H1 (cell line): Measurements from ENCODE around the gene CNRIP1. TPM values are rescaled to one million over a fixed set of nuclear protein-coding genes. Genes with fewer than 3 reads are reported as not detected.

ENCODE experiments used
- CTCF ChIA-PET: fragments of 300-600 bp; sonication (Branson Sonifier 250); formaldehyde crosslinking; loops from one replicate; lab custom pipeline; 2021; ENCODE audit not compliant: partially characterized antibody; lab: Charles Lee
- POLR2A ChIA-PET: fragments of 300-600 bp; sonication (Branson Sonifier 250); formaldehyde crosslinking; loops from one replicate; lab custom pipeline; 2021; ENCODE audit warnings: inconsistent platforms; ENCODE audit not compliant: partially characterized antibody; lab: Charles Lee
- DNase-seq, 2 experiments: peaks; one replicate each; pipeline versions ENCODE4 v3.0.0 to v3.0.0-alpha.2; 2010 to 2022; ENCODE audit warnings: low spot score in 2 of 2, low read depth in 1 of 2, mixed read lengths in 1 of 2
- FAIRE-seq: peaks from 2 replicates; lab custom pipeline; 2011; peaks lifted over from hg19 to GRCh38; lab: Jason Lieb, UNC
- H2AFZ ChIP-seq: 2 replicates; pipeline ENCODE4 v1.8.1; 2012; ENCODE audit warnings: low read length, inconsistent platforms
- H2AK5ac ChIP-seq: 2 replicates; pipeline ENCODE4 v1.6.1; 2013; ENCODE audit warnings: low read depth, low read length
- H2BK120ac ChIP-seq: replicated peaks from 2 replicates; pipeline ENCODE3; 2013; ENCODE audit warnings: low read depth, low read length, inconsistent platforms
- H2BK12ac ChIP-seq: 2 replicates; pipeline ENCODE4 v1.6.1; 2013; ENCODE audit warnings: low read depth, low read length
- H2BK15ac ChIP-seq: 2 replicates; pipeline ENCODE4 v1.6.1; 2013; ENCODE audit warnings: low read length
- H2BK20ac ChIP-seq: 2 replicates; pipeline ENCODE4 v1.6.1; 2013; ENCODE audit warnings: low read length
- H2BK5ac ChIP-seq: 2 replicates; pipeline ENCODE4 v1.6.1; 2013; ENCODE audit warnings: low read depth, low read length
- H3K14ac ChIP-seq: 2 replicates; pipeline ENCODE4 v1.6.1; 2013; ENCODE audit warnings: inconsistent platforms; ENCODE audit not compliant: insufficient read length
- H3K18ac ChIP-seq: 2 replicates; pipeline ENCODE4 v1.6.1; 2013; ENCODE audit warnings: low read length; ENCODE audit errors: extremely low read depth
- H3K23ac ChIP-seq: 2 replicates; pipeline ENCODE4 v1.6.1; 2013; ENCODE audit warnings: inconsistent platforms; ENCODE audit not compliant: insufficient read length
- H3K23me2 ChIP-seq: 2 replicates; pipeline ENCODE4 v1.6.1; 2013; ENCODE audit warnings: low read depth, low read length
- H3K27ac ChIP-seq: 2 replicates; pipeline ENCODE4 v1.6.1; 2011; ENCODE audit warnings: low read depth, low read length, inconsistent platforms
- H3K27me3 ChIP-seq, 4 experiments: replicated peaks in 1 of 4; 1 replicate in 1 of 4; 2 replicates in 3 of 4; pipeline versions ENCODE4 v1.6.1 to v1.8.1; 2011 to 2013; ENCODE audit warnings: low read length in 3 of 4, mild to moderate bottlenecking in 3 of 4, inconsistent platforms in 2 of 4, mixed read lengths in 2 of 4, moderate library complexity in 1 of 4; ENCODE audit not compliant: control insufficient read depth in 3 of 4, insufficient read depth in 3 of 4; ENCODE audit errors: extremely low read depth in 1 of 4
- H3K36me3 ChIP-seq, 4 experiments: 2 replicates each; pipeline versions ENCODE4 v1.6.1 to v1.8.1; 2011 to 2013; ENCODE audit warnings: mild to moderate bottlenecking in 4 of 4, low read length in 3 of 4, moderate library complexity in 2 of 4, control low read depth in 1 of 4, inconsistent platforms in 1 of 4; ENCODE audit not compliant: insufficient read depth in 4 of 4, control insufficient read depth in 2 of 4
- H3K4ac ChIP-seq: replicated peaks from 2 replicates; pipeline ENCODE3; 2013; ENCODE audit warnings: low read length, low read depth, mixed read lengths, inconsistent platforms; ENCODE audit not compliant: insufficient read length
- H3K4me1 ChIP-seq, 4 experiments: replicated peaks in 1 of 4; 1 replicate in 1 of 4; 2 replicates in 3 of 4; pipeline versions ENCODE4 v1.6.1 to v1.8.1; 2011 to 2013; ENCODE audit warnings: low read length in 3 of 4, inconsistent platforms in 2 of 4, mixed read lengths in 1 of 4; ENCODE audit not compliant: insufficient read depth in 4 of 4, control insufficient read depth in 3 of 4
- H3K4me2 ChIP-seq, 2 experiments: 2 replicates each; pipeline versions ENCODE4 v1.6.1 to v1.8.1; 2011 to 2013; ENCODE audit warnings: low read depth in 2 of 2, low read length in 2 of 2, control low read depth in 1 of 2, inconsistent platforms in 1 of 2, mild to moderate bottlenecking in 1 of 2; ENCODE audit not compliant: insufficient read depth in 1 of 2
- H3K4me3 ChIP-seq, 4 experiments: fragments of 200-600, 300-600 bp in 1 of 4; sonication (generic), shearing (Covaris generic), sonication (Bioruptor Twin) in 1 of 4; 2 replicates each; pipeline versions ENCODE4 v1.5.1 to v1.8.1; 2011 to 2016; ENCODE audit warnings: low read length in 4 of 4, low read depth in 3 of 4, control low read depth in 2 of 4, inconsistent platforms in 2 of 4, mild to moderate bottlenecking in 2 of 4, mixed read lengths in 1 of 4, moderate library complexity in 1 of 4; ENCODE audit not compliant: insufficient read depth in 2 of 4; ENCODE audit errors: extremely low read depth in 1 of 4
- H3K56ac ChIP-seq: replicated peaks from 2 replicates; pipeline ENCODE3; 2013; ENCODE audit warnings: low read depth, mild to moderate bottlenecking, mixed read lengths, low read length, inconsistent platforms; ENCODE audit not compliant: insufficient read length
- H3K79me1 ChIP-seq: 2 replicates; pipeline ENCODE4 v1.6.1; 2013; ENCODE audit warnings: low read depth, low read length, control low read depth
- H3K79me2 ChIP-seq, 2 experiments: 2 replicates each; pipeline versions ENCODE4 v1.6.1 to v1.8.1; 2012 to 2013; ENCODE audit warnings: low read length in 2 of 2, mild to moderate bottlenecking in 2 of 2, inconsistent platforms in 1 of 2; ENCODE audit not compliant: insufficient read depth in 2 of 2, control insufficient read depth in 1 of 2
- H3K9ac ChIP-seq, 4 experiments: replicated peaks in 1 of 4; 1 replicate in 1 of 4; 2 replicates in 3 of 4; pipeline versions ENCODE4 v1.6.1 to v1.8.1; 2011 to 2013; ENCODE audit warnings: low read depth in 3 of 4, low read length in 3 of 4, control low read depth in 2 of 4, mild to moderate bottlenecking in 2 of 4, moderate library complexity in 2 of 4, inconsistent platforms in 1 of 4; ENCODE audit errors: extremely low read depth in 1 of 4
- H3K9me3 ChIP-seq, 2 experiments: 2 replicates each; pipeline versions ENCODE4 v1.6.1 to v1.8.1; 2012 to 2013; ENCODE audit warnings: mild to moderate bottlenecking in 2 of 2, moderate library complexity in 2 of 2, control low read depth in 1 of 2, inconsistent platforms in 1 of 2, low read depth in 1 of 2, low read length in 1 of 2, mixed read lengths in 1 of 2; ENCODE audit not compliant: insufficient read depth in 2 of 2
- H4K20me1 ChIP-seq, 2 experiments: replicated peaks in 1 of 2; 2 replicates each; pipeline versions ENCODE3 to v1.8.1; 2011 to 2013; ENCODE audit warnings: inconsistent platforms in 2 of 2, low read length in 2 of 2, mild to moderate bottlenecking in 1 of 2; ENCODE audit not compliant: insufficient read depth in 2 of 2, control insufficient read depth in 1 of 2
- H4K5ac ChIP-seq: 2 replicates; pipeline ENCODE4 v1.6.1; 2013; ENCODE audit warnings: low read length, low read depth, mixed read lengths, inconsistent platforms; ENCODE audit not compliant: insufficient read length
- H4K8ac ChIP-seq: 2 replicates; pipeline ENCODE4 v1.8.0; 2013; ENCODE audit warnings: mild to moderate bottlenecking, moderate library complexity, low read length, inconsistent platforms; ENCODE audit not compliant: insufficient read depth; ENCODE audit errors: extremely low read depth
- H4K91ac ChIP-seq: replicated peaks from 2 replicates; pipeline ENCODE3; 2013; ENCODE audit warnings: low read length, mixed read lengths, inconsistent platforms; ENCODE audit not compliant: insufficient read length
- CREB1 ChIP-seq: IDR thresholded peaks from 2 replicates; pipeline ENCODE4 v1.6.1; 2012; ENCODE audit warnings: inconsistent platforms
- KDM4A ChIP-seq: IDR thresholded peaks from one replicate; pipeline ENCODE4 v1.7.1; 2012; ENCODE audit warnings: low read depth, mild to moderate bottlenecking, moderate library complexity, low read length, inconsistent platforms; ENCODE audit not compliant: severe bottlenecking
- RBBP5 ChIP-seq: IDR thresholded peaks from 2 replicates; pipeline ENCODE4 v1.7.1; 2012; ENCODE audit warnings: low read depth, mild to moderate bottlenecking, inconsistent platforms, low read length, moderate library complexity, borderline replicate concordance
- SIN3A ChIP-seq, 2 experiments: IDR thresholded peaks in 1 of 2; conservative IDR thresholded peaks in 1 of 2; 2 replicates each; pipeline ENCODE4 v1.6.1; 2011 to 2012; ENCODE audit warnings: low read length in 2 of 2, improper control_type of control experiment in 1 of 2, low read depth in 1 of 2, mild to moderate bottlenecking in 1 of 2
- WGBS, 2 experiments: shearing (Covaris generic) in 1 of 2; methylation state at CpG; one replicate each; pipeline versions ENCODE4 v1.1.6 to v1.1.7; 2013 to 2015; ENCODE audit warnings: low lambda C conversion rate in 2 of 2, mixed read lengths in 2 of 2, inconsistent platforms in 1 of 2, low coverage in 1 of 2, missing lambda C conversion rate in 1 of 2; ENCODE audit not compliant: insufficient replicate concordance in 2 of 2, insufficient coverage in 1 of 2, insufficient read length in 1 of 2; ENCODE audit errors: extremely low coverage in 1 of 2, missing lambda C conversion rate in 1 of 2; 5-methylcytosine and 5-hydroxymethylcytosine counted together
- polyA plus RNA-seq, 7 experiments: library from polyadenylated mRNA; depleted of rRNA in 3 of 7; stranded (reverse) in 5 of 7; unstranded in 2 of 7; fragments of >200 nt in 5 of 7; fragments of 200-250 nt in 2 of 7; gene quantifications; 1 replicate in 5 of 7; 2 replicates in 1 of 7; 4 replicates in 1 of 7; pipeline versions ENCODE4 v1.2.1 to v1.2.3, GENCODE V29; 2011 to 2013; ENCODE audit warnings: missing spikeins in 2 of 7, mixed read lengths in 2 of 7
- total RNA-seq: library from RNA; stranded (reverse); fragmentation: NEBNext Ultra II Directional; extraction: Animal tissue kit (Norgen Biotek cat#: 25700); gene quantifications from 2 replicates; pipeline ENCODE4 v1.2.1, GENCODE V29; 2021
- TF ChIP-seq, protein P1 (sequence below): IDR thresholded peaks from 2 replicates; pipeline ENCODE4 v1.6.1; 2012; ENCODE audit warnings: inconsistent platforms

CNRIP1 gene
- total and polyA plus RNA-seq, 2 of the 8 experiments (the other 6 are each of a cell fraction or from before 2014, with no cell fraction given): 4.6 to 7.0 TPM

DNA sequence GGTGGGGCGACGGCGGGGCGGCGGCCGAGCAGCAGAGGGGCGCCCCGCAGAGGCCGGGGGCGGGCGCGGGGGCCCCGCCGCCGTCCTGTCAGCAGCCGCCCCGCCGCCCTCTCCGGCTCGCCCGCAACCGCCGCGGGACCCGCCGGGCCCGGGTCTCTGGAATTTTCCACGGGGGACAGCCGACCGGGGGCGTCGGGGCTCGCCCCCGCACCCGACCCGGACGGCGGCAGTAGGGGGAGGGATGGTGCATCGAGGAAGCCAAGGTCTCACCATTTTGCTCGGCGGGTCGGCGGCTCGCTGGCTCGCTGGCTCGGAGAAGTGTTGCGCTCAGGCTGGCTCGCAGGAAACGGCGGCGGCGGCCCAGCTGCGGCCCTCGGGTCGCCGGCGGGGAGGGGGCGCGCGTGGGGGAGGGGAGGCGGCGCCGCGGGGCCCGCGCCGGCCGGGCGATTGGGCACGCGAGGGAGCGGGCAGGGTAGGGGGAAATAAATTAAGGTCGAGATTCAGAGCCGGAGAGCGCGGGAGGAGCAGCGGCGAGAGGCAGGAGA is 67.8 kb downstream of the CNRIP1 start:
- 1% methylated on average over 14 of the region's 78 CpGs; no CpG with 5 or more reads in 1 of the 2 experiments for WGBS, 2 experiments
- H3K9me3 ChIP-seq: no peaks in the 10 kb centered on the region
- peak overlapping the region; percentile 66 for H3K56ac ChIP-seq
- no peak overlapping the region for H2BK15ac ChIP-seq
- peaks cover 5% of the 10 kb centered on the region; the same call in 1 of the 2 replicates for H3K23me2 ChIP-seq
- peak in 1 of 2 experiments; percentile 57 for DNase-seq
- no peak overlapping the region for H2BK20ac ChIP-seq
- no peak overlapping the region for H3K23ac ChIP-seq
- H4K5ac ChIP-seq: peak overlapping the region; percentile 12
- no peak overlapping the region for H2AK5ac ChIP-seq
- CTCF ChIA-PET: interaction anchor here (1.5 kb wide), 1 partner anchor 130 kb away, joined by 3 read pairs; no protein-coding TSS in a partner anchor
- peak overlapping the region; percentile 94 for H2BK5ac ChIP-seq
- H2BK12ac ChIP-seq: no peak overlapping the region
- peaks cover 33 to 54% of the 10 kb centered on the region in 2 experiments for H3K79me2 ChIP-seq
- FAIRE-seq: no peak
- H3K4me1 ChIP-seq: peaks cover 2 to 15% (median 4%) of the 10 kb centered on the region in 4 experiments; a peak in 6 of 7 replicates
- H2BK120ac ChIP-seq: no peak overlapping the region
- POLR2A ChIA-PET: interaction anchor here (0.7 to 3.1 kb wide), 5 partner anchors 17 to 189 kb away, joined by 3 to 15 read pairs (median 3); partner anchors contain the start of genes C1D and PNO1
- no peak overlapping the region for H3K14ac ChIP-seq
- H3K27me3 ChIP-seq: no peaks in the 10 kb centered on the region
- peak overlapping the region; percentile 51 for H3K18ac ChIP-seq
- H2AFZ ChIP-seq: no peak overlapping the region
- H3K79me1 ChIP-seq: no peaks in the 10 kb centered on the region; the same call in none of the 2 replicates
- no peak overlapping the region for H3K4ac ChIP-seq
- peak overlapping the region; percentile 95 for H4K8ac ChIP-seq
- no peak overlapping the region for H4K91ac ChIP-seq
- H3K27ac ChIP-seq: peak overlapping the region; percentile 81; the same call in 1 of the 2 replicates
- peaks cover 0 to 4% (median 0%) of the 10 kb centered on the region in 4 experiments; a peak in 1 of 8 replicates for H3K36me3 ChIP-seq
- peak overlapping the region; percentile 80 to 92 (median 88) for H3K9ac ChIP-seq
- TF ChIP-seq SIN3A (conservative IDR thresholded peaks at IDR 0.05 in 1 of 2, IDR thresholded peaks at IDR 0.05 in 1 of 2; ENCODE audit: low read depth in 1 of 2, low read length in 2 of 2) (0 out of 4 replicates have a peak, but pooled peaks of 1 of the 2 experiments have one; percentile 4), KDM4A (peak; percentile 7), RBBP5 (0 out of 2 replicates have a peak, but pooled peaks have one; percentile 11), CREB1 (no peak)
- TF ChIP-seq, protein P1, sequence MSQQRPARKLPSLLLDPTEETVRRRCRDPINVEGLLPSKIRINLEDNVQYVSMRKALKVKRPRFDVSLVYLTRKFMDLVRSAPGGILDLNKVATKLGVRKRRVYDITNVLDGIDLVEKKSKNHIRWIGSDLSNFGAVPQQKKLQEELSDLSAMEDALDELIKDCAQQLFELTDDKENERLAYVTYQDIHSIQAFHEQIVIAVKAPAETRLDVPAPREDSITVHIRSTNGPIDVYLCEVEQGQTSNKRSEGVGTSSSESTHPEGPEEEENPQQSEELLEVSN: no peak
- H3K4me2 ChIP-seq: peak overlapping the region; percentile 54 to 80
- H4K20me1 ChIP-seq: peaks cover 17 to 22% of the 10 kb centered on the region in 2 experiments
- peak overlapping the region; percentile 91 to 95 (median 94) for H3K4me3 ChIP-seq
